OCI-LY3 (cell line): Measurements from ENCODE around the gene ZSCAN1.

Source experiments
- EZH2phosphoT487 ChIP-seq: fragments of 200-600 bp; shearing (Covaris generic); IDR thresholded peaks from 2 replicates; pipeline ENCODE4 v1.6.1; 2018; ENCODE audit warnings: antibody characterized with exemption, mixed run types, low read depth
- TF ChIP-seq, protein P1 (sequence below): fragments of 200-600, 300-600 bp; sonication (generic); IDR thresholded peaks from 2 replicates; pipeline ENCODE4 v1.5.1; 2014; ENCODE audit warnings: antibody characterized with exemption, low read length, low read depth

DNA sequence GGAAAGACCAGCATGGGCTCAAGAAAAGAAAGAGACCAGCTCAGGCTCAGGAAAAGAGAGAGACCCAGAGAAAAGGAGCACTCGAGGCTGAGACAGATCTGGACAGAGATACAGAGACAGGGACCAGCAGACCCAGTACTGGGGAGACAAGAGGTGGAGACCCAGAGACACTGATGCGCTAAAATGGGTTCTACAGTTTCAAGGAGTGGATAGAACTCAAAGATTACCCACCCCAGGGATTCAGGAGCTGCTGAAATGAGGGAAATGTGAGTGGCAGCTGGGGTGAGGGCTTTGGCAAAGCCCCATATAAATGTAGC is 64.8 kb downstream of the ZSCAN1 start:
- TF ChIP-seq, protein P1, sequence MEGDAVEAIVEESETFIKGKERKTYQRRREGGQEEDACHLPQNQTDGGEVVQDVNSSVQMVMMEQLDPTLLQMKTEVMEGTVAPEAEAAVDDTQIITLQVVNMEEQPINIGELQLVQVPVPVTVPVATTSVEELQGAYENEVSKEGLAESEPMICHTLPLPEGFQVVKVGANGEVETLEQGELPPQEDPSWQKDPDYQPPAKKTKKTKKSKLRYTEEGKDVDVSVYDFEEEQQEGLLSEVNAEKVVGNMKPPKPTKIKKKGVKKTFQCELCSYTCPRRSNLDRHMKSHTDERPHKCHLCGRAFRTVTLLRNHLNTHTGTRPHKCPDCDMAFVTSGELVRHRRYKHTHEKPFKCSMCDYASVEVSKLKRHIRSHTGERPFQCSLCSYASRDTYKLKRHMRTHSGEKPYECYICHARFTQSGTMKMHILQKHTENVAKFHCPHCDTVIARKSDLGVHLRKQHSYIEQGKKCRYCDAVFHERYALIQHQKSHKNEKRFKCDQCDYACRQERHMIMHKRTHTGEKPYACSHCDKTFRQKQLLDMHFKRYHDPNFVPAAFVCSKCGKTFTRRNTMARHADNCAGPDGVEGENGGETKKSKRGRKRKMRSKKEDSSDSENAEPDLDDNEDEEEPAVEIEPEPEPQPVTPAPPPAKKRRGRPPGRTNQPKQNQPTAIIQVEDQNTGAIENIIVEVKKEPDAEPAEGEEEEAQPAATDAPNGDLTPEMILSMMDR = no peak
- no peak for TF ChIP-seq EZH2phosphoT487
